GM06990 (cell line): Measurements from ENCODE around the gene WDFY1.
A peak's percentile ranks its signal among the peaks of the same experiment; 100 is the strongest.

ENCODE experiments used
- DNase-seq: peaks from one replicate; pipeline ENCODE4 v3.0.0-alpha.2; 2011; ENCODE audit not compliant: insufficient read length; ENCODE audit errors: extremely low read depth
- H3K27me3 ChIP-seq: replicated peaks from 2 replicates; pipeline ENCODE4 v1.6.0; 2011; ENCODE audit warnings: low read length; ENCODE audit not compliant: control insufficient read depth, insufficient read depth
- H3K36me3 ChIP-seq: 2 replicates; pipeline ENCODE4 v1.5.1; 2011; ENCODE audit warnings: low read length; ENCODE audit not compliant: control insufficient read depth, insufficient read depth
- H3K4me3 ChIP-seq: replicated peaks from 2 replicates; pipeline ENCODE4 v1.5.1; 2011; ENCODE audit warnings: low read depth, mild to moderate bottlenecking, control low read depth, low read length
- TF ChIP-seq, protein P1 (sequence below): IDR thresholded peaks from 2 replicates; pipeline ENCODE4 v1.5.1; 2011; ENCODE audit warnings: low read length, control low read depth, mild to moderate bottlenecking, inconsistent platforms; ENCODE audit not compliant: insufficient read depth, poor library complexity, severe bottlenecking

The WDFY1 gene

GRCh38 chr2:223969856-223970255, 24.7 kb upstream of the WDFY1 start:
- peaks cover 2% of the 10 kb centered on the region for H3K36me3 ChIP-seq
- DNase-seq: no peak
- TF ChIP-seq, protein P1, sequence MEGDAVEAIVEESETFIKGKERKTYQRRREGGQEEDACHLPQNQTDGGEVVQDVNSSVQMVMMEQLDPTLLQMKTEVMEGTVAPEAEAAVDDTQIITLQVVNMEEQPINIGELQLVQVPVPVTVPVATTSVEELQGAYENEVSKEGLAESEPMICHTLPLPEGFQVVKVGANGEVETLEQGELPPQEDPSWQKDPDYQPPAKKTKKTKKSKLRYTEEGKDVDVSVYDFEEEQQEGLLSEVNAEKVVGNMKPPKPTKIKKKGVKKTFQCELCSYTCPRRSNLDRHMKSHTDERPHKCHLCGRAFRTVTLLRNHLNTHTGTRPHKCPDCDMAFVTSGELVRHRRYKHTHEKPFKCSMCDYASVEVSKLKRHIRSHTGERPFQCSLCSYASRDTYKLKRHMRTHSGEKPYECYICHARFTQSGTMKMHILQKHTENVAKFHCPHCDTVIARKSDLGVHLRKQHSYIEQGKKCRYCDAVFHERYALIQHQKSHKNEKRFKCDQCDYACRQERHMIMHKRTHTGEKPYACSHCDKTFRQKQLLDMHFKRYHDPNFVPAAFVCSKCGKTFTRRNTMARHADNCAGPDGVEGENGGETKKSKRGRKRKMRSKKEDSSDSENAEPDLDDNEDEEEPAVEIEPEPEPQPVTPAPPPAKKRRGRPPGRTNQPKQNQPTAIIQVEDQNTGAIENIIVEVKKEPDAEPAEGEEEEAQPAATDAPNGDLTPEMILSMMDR: no peak
- no peak overlapping the region for H3K4me3 ChIP-seq
- no peaks in the 10 kb centered on the region for H3K27me3 ChIP-seq

DNA sequence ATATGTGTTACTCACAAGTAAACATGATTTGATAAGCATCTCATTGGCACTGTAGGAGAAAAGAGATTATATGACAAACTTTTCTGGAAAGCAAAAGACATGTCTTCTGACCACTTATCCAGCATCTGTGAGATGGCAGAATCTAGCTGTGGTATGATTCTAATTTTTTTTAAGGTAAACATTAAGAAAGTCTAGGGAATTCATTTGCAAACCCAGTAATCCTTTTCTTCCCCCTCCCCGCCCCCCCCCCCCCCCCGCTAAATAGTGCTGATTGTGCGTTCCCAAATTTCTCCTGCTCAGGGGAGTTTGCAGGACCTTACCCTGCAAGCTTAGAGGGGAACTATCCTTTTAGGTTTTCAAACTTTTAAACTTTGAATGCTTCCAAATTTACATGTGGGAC, 24.2 kb upstream of the WDFY1 start:
- no peak for DNase-seq
- H3K4me3 ChIP-seq: no peak overlapping the region
- TF ChIP-seq, protein P1: no peak
- peaks cover 2% of the 10 kb centered on the region for H3K36me3 ChIP-seq
- no peaks in the 10 kb centered on the region for H3K27me3 ChIP-seq

DNA sequence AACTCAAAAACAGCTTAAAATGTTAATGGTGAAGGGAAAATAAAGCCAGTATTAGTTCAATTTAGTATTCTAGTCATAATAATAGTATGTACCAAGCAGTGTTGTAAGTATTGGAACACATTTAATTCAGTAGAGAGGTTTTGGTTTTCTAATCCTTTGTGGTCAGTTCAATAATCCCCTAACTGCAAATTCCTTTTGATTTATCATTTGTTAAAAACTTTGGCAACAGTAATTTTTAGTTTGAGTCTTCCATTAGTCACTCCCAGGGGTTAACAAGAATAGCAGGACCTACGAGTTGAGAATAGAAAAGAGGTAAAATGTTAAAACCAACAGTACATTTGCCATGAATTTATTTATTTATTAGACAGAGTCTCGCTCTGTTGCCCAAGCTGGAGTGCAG, 22.8 kb upstream of the WDFY1 start:
- Histone ChIP-seq H3K27me3 (no peaks in the 10 kb centered on the region), H3K36me3 (peaks cover 3% of the 10 kb centered on the region), H3K4me3 (no peak overlapping the region)
- DNase-seq: no peak
- TF ChIP-seq, protein P1: no peak

- Histone ChIP-seq H3K27me3 (no peaks in the 10 kb centered on the region), H3K36me3 (peaks cover 1% of the 10 kb centered on the region), H3K4me3 (no peak overlapping the region)
- DNase-seq: no peak
- TF ChIP-seq, protein P1: no peak
Measured at GRCh38 chr2:223959688-223960087, 14.6 kb upstream of the WDFY1 start.

GRCh38 chr2:223957092-223957851, 12.1 kb upstream of the WDFY1 start, which contains the start of gene MRPL44:
Gene MRPL44, plus strand, starts transcription at chr2:223957463. Its CDS starts 10 bp downstream, at chr2:223957473.
- no peaks in the 10 kb centered on the region; the same call in none of the 2 replicates for H3K36me3 ChIP-seq
- DNase-seq: peak; percentile 94
- TF ChIP-seq, protein P1: peak; percentile 4
- no peaks in the 10 kb centered on the region for H3K27me3 ChIP-seq
- H3K4me3 ChIP-seq: peak within 1 kb of the TSS; percentile 94
